ENCODE measurements around the gene CST7. TPM values are rescaled to one million over a fixed set of nuclear protein-coding genes. Genes with fewer than 3 reads are reported as not detected.
"Not testable (repeated sequence)": the region's sequence is repeated elsewhere in the genome, so short reads cannot be mapped to it uniquely, and the experiment has no call there.

CST7 gene
- total RNA-seq, 1 experiment from 2014 or later, result not detected

GRCh38 chr20:24930724-24931688, 18.1 kb upstream of the CST7 start:
- peak overlapping the region; percentile 77 for H2AFZ ChIP-seq (ENCODE audit: low read depth, low read length, poor library complexity, severe bottlenecking)
- H3K4me1 ChIP-seq (ENCODE audit: control insufficient read depth in 1 of 2, insufficient read depth in 2 of 2, low read length in 2 of 2), result peaks cover 9 to 22% of the 10 kb centered on the region in 2 experiments
- ATAC-seq, result 0 out of 2 replicates have a peak, but pooled peaks have one; percentile 30
- intact Hi-C loops (cut with micrococcal nuclease); H3K9me3 ChIP-seq (ENCODE audit: control insufficient read depth in 1 of 2, insufficient read depth in 1 of 2, low read depth in 1 of 2, low read length in 2 of 2); DNase-seq (ENCODE audit: low read depth, low spot score); POLR2A ChIA-PET; H3K27ac ChIP-seq (ENCODE audit: low read depth, low read length); H3K79me2 ChIP-seq (ENCODE audit: insufficient read depth, low read length); H3K27me3 ChIP-seq (ENCODE audit: insufficient read depth, low read length); RAD21 ChIA-PET (ENCODE audit: low non-redundant PET in 1 of 2, low total read pairs in 2 of 2, uncharacterized antibody in 2 of 2, unreplicated experiment in 2 of 2); H3K36me3 ChIP-seq (ENCODE audit: control insufficient read depth in 1 of 2, insufficient read depth in 2 of 2, low read length in 2 of 2); H4K20me1 ChIP-seq (ENCODE audit: insufficient read depth); H3K9me2 ChIP-seq (ENCODE audit: insufficient read depth): not testable (repeated sequence)
- CTCF ChIA-PET, result interaction anchor here (1.0 to 1.6 kb wide), 4 partner anchors 31 to 1041 kb away, joined by 3 to 4 read pairs (median 4); no protein-coding TSS in a partner anchor
- peak overlapping the region; percentile 25 to 54 for H3K4me3 ChIP-seq (replicated peaks in 1 of 2; ENCODE audit: low read depth in 1 of 2, low read length in 2 of 2)
- TF ChIP-seq, protein P1, sequence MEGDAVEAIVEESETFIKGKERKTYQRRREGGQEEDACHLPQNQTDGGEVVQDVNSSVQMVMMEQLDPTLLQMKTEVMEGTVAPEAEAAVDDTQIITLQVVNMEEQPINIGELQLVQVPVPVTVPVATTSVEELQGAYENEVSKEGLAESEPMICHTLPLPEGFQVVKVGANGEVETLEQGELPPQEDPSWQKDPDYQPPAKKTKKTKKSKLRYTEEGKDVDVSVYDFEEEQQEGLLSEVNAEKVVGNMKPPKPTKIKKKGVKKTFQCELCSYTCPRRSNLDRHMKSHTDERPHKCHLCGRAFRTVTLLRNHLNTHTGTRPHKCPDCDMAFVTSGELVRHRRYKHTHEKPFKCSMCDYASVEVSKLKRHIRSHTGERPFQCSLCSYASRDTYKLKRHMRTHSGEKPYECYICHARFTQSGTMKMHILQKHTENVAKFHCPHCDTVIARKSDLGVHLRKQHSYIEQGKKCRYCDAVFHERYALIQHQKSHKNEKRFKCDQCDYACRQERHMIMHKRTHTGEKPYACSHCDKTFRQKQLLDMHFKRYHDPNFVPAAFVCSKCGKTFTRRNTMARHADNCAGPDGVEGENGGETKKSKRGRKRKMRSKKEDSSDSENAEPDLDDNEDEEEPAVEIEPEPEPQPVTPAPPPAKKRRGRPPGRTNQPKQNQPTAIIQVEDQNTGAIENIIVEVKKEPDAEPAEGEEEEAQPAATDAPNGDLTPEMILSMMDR (IDR thresholded peaks at IDR 0.05 in 2 of 3, conservative IDR thresholded peaks at IDR 0.05 in 1 of 3; ENCODE audit: borderline replicate concordance in 1 of 3, insufficient read depth in 1 of 3, low read depth in 2 of 3, low read length in 2 of 3), result peak; percentile 29 to 66 (median 54); a peak in 5 of 6 replicates
- TF ChIP-seq RAD21 (IDR thresholded peaks at IDR 0.05; ENCODE audit: low read depth), result peak; percentile 36; the same call in 1 of the 2 replicates
- TSS peak; percentile 90 for BruUV-seq (replicated peaks)
- peak overlapping the region; percentile 40 for H3K9ac ChIP-seq (ENCODE audit: low read length)
- peak overlapping the region; percentile 75 for H3K4me2 ChIP-seq (ENCODE audit: low read length)

DNA sequence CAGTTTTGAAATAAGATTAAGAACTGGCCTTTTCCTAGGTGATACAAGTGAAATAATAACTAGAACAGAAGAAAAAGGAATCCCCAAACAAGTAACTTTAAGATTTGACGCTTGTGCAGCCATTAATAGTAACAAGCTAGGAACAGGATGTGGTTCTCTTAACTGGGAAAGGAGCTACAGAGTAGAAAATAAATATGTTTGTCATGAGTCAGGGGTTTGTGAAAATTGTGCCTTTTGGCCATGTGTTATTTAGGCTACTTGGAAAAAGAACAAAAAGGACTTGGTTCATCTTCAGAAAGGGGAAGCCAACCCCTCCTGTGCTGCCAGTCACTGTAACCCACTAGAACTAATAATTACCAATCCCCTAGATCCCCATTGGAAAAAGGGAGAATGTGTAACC, 17.2 kb upstream of the CST7 start:
- not testable (repeated sequence) for DNase-seq (ENCODE audit: low read depth, low spot score); ATAC-seq

More for the DNA sequence above, 17.2 kb upstream of the CST7 start:
- H3K9me3 ChIP-seq (ENCODE audit: control insufficient read depth in 1 of 2, insufficient read depth in 1 of 2, low read depth in 1 of 2, low read length in 2 of 2); H3K27ac ChIP-seq (ENCODE audit: low read depth, low read length); H3K27me3 ChIP-seq (ENCODE audit: insufficient read depth, low read length); H3K4me2 ChIP-seq (ENCODE audit: low read length); CTCF ChIA-PET; H3K9ac ChIP-seq (ENCODE audit: low read length); H3K36me3 ChIP-seq (ENCODE audit: control insufficient read depth in 1 of 2, insufficient read depth in 2 of 2, low read length in 2 of 2); H2AFZ ChIP-seq (ENCODE audit: low read depth, low read length, poor library complexity, severe bottlenecking); RAD21 ChIA-PET (ENCODE audit: low non-redundant PET in 1 of 2, low total read pairs in 2 of 2, uncharacterized antibody in 2 of 2, unreplicated experiment in 2 of 2); H3K4me3 ChIP-seq (replicated peaks in 1 of 2; ENCODE audit: low read depth in 1 of 2, low read length in 2 of 2); intact Hi-C loops (cut with micrococcal nuclease); H3K9me2 ChIP-seq (ENCODE audit: insufficient read depth); H3K79me2 ChIP-seq (ENCODE audit: insufficient read depth, low read length); H4K20me1 ChIP-seq (ENCODE audit: insufficient read depth); BruUV-seq (replicated peaks); POLR2A ChIA-PET: not testable (repeated sequence)
- H3K4me1 ChIP-seq (ENCODE audit: control insufficient read depth in 1 of 2, insufficient read depth in 2 of 2, low read length in 2 of 2), result peaks cover 9 to 22% of the 10 kb centered on the region in 2 experiments
